Activated CD4-positive, CD25-positive, alpha-beta regulatory T cell treated with anti-CD3 and anti-CD28 coated beads, Interleukin-2, amount 50 U/mL, for 72 hours (primary cell): ENCODE measurements around the gene CHN2.

Experiments used
- DNase-seq: peaks from one replicate; pipeline ENCODE4 v3.0.0; 2021

CHN2 gene

DNA sequence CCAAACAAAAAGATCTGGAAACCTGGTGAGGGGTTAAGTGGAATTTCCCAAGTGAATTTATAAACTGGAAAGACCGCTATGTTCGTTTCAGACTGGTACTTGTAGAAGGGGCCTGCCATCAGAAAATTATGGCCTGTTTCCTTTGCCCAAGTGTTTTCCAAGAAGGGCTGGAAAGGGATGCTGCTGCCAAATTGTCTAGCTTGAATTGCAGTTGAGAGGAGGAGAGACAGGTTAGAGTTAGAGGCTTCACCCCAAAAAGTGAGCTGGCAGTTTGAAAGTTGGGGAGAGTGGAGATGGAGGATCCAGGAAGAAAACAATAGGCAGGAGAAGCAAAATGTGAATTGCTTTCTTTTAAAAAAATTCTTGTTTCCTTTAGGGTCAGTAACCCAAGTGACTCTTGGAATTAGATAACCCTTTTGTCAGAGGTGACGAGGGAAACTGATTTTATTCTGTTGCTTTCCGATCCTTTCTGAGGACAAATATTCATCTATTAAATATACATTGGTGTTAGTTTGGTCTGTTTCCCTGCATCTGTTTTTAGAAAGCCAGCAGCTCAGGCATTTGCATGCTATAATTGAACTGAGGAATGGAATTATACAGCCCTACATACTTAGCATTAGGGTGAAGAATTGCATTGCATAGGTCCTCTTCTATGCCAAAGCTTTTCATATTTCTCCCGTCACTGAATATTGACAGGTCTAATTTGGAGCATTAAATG lies 286.5 kb downstream of the CHN2 start:
- DNase-seq, result no peak

DNA sequence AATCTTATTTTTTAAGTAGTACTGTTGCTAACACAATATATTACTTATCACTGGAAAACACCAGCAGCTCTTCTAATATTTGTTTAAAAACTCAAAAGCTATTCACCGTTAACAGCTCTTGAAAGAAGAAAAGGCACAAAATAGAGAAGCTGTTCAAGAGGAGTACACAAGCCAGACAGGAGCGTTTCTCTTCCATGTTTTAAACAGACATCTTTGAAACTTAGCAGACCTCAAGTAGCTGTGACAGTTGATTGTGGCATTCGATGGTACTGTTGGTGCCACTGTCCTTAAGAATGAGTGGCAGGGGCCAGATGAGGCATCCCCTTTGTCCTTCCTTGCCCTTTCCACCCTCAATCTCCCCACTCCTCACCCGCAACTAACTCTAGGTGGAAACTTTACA lies 287.5 kb downstream of the CHN2 start:
- no peak for DNase-seq

DNA sequence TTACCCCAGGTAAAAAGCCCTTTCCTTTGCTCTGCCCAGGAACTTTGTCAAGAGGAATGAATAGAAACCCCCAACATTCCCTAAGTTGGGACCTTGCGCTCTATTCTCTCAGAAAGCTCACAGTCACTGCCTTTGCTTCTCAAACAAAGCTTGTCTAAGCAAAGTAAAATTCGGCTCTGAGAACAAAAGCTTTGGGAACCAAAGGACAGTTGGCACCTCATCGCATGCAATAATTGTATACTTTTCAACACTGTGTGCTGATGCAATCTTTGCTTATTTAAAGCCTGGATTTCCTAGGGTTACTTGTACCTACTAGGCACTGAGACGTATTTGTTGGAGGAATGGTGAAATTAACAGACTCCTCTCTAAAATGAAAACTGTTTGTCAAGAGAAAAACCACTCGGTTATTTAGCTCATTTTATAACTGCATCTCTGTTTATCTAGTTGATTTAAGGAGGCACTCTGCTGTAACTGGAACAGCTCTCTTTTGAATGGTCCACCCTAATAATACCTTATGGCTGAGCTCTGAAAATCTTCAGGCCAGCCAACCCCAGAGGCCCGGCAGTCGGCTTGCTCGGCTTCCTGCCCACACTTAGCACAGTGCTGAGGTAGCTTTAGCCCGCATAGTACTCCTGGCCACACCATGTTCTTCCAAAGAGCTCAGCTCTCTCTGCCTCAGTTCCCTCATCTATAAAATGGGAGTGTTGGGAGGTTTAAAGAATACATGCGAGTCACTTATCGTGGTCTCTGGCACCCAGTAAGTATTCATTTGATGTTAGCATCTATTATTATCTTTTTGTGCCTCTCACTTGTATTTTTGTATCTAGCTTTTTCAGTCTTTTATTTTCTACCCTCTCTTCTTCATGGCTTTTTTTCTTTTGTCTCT lies 288.9 kb downstream of the CHN2 start:
- no peak for DNase-seq

DNA sequence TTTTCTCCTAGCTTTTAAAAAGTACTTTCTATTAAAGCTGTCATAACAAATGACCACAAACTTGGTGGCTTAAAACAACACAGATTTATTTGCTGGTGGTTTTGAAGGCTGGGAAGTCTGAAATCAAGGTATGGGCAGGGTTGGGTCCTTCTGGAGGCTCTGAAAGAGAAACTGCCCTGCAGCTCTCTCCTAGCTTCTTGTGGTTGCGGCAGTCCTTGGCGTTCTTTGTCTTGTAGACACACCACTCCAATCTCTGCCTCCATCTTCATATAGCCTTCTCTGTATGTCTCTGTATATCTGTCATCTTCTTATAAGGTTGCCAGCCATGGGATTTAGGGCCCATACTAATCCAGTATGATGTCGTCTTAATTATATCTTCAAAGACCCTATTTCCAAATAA lies 289.7 kb downstream of the CHN2 start:
- DNase-seq, result no peak

DNA sequence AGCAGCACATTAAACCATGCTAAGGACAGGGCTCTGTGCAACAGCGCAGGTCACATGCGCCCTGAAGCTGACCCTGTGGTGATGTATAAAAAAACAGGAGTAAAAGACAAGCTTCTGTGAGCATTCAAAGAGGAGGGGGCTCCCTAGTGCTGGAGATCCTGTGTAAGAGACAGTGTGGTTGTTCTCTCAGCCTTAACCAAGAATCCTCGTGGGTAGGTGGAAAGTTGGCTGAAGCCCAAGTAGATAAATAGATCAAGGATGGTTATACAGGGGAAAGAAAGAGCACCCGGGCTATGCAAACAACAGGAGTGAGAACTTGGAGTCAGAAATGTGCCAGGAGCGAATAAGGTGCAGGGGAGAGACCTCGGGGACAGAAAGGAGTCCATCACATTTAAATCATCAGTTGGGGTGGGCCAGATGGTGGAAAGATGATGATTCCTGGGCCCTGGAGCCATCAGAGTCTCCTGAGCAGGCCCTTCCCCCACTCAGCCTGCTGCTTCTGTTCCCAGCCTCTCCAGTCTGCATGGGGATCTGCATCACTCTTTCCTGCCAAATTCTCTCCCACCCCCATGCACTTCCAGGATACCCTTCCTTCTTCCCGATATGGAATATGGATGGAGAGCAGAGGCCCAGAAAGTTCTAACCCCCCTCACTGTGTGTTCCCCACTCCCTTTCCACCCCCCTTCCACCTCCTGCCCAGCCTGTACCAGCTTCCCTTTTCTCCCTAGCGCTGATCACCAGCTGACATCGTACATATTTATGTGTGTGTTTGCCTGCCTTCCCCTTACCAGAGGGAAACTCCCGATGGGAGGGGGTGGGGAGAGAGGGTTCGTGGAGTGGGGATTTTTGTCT lies 291.0 kb downstream of the CHN2 start:
- DNase-seq, result no peak

DNA sequence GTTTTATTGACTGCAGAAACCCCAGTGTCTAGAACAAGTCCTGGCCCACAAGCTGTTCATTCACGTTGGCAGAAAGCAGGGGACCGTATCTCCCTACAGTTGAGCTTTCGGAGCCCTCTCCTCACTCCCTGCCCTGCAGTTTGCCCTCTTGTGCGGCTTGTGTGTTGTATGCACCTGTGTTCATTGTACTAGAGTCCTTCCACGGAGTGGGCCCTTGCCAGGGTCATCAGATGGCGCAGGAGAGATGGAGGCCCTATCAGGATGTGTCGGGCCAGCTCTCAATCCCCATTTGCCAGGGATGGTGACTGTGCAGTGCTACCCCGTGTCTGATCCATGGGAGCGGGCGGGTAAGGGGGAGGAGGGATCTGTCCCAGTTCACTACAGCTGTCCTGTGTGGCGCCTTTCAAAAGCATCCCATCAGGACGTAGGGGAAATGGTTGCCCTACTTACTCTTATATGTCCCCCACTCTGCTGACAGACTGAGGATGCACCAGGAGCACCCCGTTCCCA lies 291.7 kb downstream of the CHN2 start:
- DNase-seq, result no peak

DNA sequence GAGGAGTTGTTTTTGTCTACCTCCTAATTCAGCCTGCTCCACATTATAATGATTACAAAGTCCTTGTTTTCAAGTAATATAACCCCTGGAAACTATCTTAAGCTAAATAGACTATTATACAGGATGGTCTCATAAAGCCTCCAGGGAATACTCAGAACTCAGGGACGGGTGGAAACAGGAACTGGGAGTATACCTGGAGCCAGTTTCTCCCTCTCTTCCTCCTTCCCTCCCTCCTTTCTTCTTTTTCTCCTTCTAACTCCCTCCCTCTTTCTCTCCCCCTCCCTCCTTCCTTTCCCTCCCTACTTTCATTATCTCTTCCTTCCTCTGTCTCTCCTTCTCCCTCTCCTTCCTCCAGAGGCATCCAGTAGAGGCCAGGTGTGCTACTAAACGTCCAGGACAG lies 292.8 kb downstream of the CHN2 start:
- no peak for DNase-seq

DNA sequence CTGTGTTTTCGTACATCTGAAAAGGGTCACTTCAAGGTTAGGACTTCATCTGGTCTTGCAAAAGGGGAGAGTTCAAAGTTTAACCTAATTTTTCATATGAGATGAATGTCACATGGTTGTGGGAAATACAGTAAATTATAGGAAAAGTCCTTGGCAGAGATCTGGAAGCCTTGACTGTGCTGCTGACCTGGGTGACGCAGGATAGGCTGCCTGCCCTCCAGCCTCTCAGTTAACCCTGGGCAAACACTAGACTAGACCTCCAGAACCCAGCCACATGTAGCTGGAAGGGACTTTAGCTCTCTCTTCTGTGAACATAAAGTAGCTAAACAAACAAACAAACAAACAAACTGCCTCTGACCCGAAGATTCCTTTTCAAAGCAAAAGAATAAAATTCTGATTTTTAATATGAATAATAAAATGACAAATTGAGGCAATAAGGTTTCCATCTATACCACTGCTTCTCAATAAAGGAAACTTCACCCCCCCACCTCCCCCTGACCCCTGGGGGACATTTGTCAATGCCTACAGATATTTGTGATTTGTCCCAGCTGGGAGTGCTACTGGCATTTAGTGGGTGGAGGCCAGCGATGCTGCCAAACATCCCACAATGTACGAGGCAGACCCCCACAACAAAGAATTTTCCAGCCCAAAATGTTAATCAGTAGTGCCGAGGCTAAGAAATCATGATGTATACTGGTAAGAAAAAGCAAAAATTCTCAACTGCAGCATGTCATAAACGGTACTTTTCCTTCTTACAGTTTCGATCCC lies 293.8 kb downstream of the CHN2 start:
- DNase-seq, result no peak

DNA sequence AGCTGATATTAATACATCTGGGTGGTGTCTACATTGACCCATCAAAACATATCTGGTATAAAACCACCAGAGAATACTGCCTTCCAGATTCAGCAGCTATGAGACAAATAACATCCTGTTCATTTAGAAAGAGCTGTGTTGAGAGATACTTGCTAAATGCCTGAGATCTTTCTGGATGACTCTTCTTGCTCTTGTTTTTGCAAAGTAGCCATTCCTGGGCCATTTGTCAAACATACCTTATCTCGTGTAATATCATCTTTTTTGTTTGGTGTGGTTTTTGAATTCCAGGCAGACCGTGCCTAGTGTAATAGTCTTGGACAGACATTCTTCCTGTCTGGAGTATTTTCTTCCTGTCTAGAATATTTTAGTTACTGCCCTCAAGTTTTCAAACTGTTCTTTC lies 294.4 kb downstream of the CHN2 start:
- DNase-seq, result no peak

DNA sequence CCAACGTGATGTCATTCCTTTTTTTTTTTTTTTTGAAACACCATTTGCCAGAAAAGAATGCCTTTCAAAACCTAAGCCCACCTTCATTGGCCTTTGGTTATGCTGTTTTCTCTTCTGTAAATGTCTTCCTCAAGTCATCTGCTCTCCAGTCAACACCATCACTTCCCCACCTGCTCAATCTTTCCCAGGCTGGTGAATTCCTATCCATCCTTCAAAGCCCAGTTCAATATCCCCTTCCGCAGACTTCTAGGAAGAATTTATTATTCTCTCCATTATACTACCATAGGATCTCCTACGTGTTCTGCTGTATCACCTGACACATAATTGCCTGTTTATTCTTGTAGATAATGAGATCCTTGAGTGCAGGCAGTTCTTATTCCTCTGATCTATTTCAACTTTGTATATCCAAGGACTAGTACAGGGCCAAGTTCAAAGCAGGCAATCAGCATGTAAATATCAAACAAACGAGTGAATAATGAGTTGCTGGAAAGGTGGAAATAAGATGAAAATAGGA lies 295.6 kb downstream of the CHN2 start:
- DNase-seq, result no peak

DNA sequence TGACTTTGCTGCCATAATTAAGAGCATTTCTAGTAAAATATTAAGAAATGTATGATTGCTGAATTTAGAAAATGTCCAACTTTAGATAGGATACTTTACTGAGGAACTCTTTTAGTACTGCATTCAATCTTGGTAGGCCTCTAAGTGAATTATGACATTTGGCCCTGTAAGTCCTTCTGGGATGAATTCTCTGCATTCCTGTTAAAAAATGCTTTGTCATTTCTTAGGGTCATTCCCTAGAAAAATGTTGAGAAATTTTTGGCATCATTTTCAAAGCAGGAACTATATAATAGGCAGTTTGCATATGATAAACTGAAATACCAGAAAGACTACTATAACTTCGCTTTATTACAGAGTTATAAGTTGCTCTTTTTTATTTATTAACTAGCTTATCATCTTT lies 299.8 kb downstream of the CHN2 start:
- DNase-seq, result no peak

DNA sequence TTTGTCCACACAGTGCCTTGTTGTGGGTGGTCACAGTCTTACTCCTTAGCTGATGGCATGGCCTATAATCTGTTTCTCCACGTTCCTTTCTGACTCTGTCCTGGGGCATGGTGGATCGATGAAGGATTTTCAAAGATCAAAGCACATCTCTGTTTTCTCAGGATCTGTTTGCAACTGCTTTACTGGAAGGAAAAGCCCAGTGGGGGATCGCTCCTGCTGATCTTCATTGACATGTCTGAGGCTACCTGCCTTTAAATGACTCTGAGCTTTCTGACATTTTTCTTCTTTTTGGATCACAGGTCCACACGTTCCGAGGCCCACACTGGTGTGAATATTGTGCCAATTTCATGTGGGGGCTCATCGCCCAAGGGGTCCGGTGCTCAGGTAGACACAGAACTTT lies 301.1 kb downstream of the CHN2 start:
- DNase-seq, result no peak

DNA sequence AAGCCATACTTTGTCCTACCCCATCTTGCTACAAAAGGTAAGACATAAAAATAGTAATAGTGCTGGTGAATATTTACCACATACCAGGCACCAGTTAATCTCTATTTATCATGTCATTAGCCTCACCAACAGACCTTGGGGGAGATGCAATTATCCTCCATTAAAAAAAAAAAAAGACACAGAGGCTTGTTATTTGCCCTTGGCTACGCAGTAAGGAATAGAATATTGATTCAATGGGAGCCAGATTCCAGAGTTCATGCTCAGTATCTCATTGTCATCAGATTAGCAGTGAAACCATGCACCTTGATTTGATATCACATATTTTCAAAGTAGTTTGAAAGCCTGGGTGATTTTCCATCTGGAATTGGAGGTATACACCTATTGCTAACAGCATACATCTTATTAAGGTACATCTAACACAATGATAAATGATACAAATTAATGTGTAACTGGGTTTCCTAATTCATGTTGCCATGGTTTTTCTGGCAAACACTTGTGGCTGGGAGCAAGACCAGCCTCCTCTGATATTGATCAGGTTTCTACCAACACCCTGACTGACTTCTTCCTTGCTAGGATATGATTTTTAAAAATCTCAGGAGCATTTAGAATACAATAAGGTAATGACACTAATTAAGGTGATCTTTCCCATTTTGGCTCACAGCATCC lies 301.9 kb downstream of the CHN2 start:
- DNase-seq, result no peak

DNA sequence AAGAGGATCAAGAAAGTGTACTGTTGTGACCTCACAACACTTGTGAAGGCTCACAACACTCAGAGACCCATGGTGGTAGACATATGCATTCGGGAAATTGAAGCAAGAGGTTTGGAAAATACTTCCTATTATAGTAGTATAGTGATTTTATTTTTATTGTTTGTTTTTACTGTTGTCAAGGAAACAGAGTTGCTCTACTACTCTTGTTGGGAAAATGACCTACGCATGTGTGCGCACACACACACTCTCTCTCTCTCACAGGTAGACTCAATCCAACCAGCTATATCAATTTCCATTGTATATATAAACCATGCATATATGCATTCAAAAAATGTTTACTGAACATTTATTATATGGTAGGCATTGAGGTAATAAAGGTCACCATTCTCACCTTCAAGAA lies 305.4 kb downstream of the CHN2 start:
- DNase-seq, result no peak

DNA sequence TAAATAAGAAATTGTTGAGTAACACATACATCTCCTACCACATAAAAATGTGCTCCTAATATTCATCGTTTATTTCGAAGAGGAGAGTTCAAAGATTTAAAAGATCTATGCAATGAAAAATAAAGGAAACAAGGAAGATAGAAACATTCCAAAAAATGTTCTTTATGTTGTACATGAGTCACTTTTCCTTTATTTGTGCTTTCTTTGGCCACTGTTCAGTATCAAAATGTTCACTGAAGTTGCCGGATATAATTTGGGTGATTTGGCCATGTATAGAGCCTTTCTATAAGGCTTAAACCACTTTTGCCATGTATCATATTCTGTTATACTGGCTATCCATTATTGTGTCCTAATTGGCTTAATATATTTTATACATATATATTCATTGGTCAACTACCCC lies 306.1 kb downstream of the CHN2 start:
- DNase-seq, result no peak

DNA sequence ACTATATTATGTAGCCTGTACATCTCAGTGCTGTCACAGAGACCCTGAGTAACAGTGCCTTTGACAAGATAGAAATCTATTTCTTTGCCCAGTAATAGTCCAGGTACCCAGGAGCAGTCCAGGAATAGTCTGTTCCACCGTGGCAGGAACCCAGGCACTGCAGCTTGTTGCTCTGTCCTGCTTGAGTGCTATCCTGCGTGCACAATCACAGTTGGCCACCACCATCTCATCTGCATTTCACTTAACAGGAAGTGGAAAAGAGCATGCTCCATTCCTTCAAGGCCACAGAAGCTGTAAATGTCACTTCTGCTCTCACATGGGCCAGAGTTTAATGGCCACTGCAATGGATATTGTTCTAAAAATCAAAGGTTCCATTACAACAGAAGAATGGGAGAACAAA lies 307.6 kb downstream of the CHN2 start:
- no peak for DNase-seq

DNA sequence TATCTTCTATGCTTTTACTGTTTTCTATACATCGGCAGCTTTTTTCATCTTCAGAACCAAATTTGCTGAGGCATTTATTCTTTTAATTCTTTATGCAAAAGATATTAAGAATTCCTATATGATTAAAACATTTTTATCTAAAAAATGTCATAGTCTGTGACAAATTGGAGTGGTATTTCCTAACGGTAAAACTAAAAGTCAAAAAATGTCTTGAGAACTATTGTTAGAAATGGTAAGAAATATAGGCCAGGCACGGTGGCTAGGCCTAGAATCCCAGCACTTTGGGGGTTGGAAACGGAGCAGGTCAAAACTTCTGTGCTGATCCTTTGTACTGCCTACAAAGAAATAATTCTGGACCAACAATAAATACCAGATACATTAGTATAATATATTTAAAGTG lies 311.4 kb downstream of the CHN2 start:
- DNase-seq, result no peak

DNA sequence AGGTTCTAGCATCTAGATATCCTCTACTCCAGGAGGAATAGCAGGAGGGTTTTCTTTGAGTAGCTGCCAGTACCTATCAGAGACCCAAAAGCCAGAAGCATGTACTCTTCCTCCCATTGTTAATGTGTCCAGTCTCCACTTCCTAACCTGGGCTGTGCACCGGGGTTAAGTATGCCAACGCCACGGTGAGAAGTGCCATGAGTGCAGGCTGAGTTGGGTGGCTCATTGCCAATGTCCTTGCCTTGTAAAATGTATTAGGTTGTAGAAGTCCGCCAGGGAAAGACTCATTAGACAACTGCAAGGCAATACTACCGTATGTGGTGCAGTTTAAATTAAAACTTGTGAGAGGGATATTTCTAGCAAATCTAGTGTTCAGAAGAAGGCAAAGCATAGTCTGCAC lies 314.0 kb downstream of the CHN2 start:
- DNase-seq, result no peak

DNA sequence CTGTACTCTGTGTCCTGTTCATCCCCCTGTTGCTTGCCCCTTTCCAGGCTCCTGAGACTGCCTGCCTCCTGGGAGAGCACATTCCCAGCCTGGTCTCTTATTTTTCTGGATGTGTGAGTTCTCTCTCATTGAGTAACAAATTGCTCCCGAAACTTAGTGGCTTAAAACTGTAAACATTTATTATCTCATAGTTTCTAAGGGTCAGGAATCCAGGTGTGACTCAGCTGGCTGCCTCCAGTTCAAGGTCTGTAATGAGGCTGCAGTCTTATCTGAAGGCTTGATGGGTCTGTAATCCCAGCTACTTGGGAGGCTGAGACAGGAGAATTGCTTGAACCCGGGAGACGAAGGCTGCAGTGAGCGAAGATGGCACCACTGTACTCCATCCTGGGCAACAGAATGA lies 315.5 kb downstream of the CHN2 start:
- DNase-seq, result no peak

DNA sequence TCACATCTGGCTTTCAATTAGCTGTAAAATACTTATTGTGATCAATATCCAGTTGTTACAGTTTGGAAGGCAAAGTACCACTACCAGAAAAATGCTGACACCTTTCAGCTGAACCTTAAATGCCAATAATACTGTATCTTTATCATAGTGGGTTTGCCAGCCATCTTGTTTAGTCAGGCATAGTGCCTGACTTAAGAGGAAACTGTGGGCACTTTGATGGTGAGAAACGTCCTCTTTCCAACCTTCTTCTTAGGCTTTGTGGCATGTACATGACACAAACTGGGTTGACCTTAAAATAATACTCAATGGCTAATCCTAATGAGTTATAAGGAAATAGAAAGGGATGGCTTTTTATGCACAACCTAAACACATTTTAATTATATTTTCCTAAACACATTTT lies 316.8 kb downstream of the CHN2 start:
- DNase-seq, result no peak

DNA sequence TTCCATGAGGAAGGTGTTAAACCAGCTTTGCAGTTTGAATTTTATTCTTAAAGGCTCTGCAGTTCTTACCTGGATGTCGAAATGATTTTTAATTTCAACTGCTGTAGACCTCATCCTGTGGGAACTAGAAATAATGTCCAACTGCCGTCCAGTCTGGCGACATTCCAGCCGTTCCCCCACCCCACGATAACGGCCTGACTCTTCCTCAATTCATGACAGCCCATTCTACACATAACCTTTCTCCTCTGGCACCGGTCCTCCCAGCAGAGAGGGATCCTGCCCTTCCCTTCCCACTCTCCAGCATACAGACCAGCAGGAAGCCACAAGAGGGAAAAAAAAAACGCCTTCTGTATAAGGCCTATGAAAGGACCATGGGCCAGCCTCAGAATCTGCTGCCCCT lies 317.3 kb downstream of the CHN2 start:
- DNase-seq, result no peak

DNA sequence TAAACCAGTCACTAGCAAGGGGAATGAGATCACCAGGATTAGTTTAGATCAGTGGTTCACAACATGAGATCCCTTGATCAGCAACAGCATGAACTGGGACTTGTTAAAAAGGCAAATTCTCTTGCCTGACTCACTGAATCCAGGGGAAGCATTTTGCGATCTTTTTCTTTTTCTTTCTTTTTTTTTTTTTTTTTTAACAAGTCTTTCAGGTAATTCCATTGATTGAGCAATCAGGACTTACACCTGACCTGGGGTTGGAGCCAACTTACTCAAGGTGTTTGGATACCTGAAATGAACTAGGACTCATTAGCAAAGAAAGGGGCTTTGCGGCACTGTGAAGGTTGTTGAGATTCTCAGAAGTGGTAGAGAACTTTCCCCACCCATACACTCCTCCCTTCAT lies 321.9 kb downstream of the CHN2 start:
- no peak for DNase-seq
